GM23338 (cell line): Measurements from ENCODE around the gene NEU2. TPM values are rescaled to one million over a fixed set of nuclear protein-coding genes. Genes with fewer than 3 reads are reported as not detected.

Experiments
- ATAC-seq: fragments of 200-7000 bp; cut with Tn5 transposase; 3 replicates; pipeline ENCODE4 v1.9.1; 2020
- DNase-seq: peaks from one replicate; pipeline ENCODE4 v3.0.0-alpha.2; 2015; ENCODE audit warnings: low spot score
- H2AFZ ChIP-seq: fragments of 200-600 bp; sonication (generic); 2 replicates; pipeline ENCODE4 v1.8.0; 2016; ENCODE audit warnings: antibody characterized with exemption, mild to moderate bottlenecking, moderate library complexity
- H3F3A ChIP-seq: fragments of 200-600 bp; sonication (generic); replicated peaks from 2 replicates; pipeline ENCODE4 v1.8.0; 2017; ENCODE audit warnings: antibody characterized with exemption, mixed run types, low read depth
- H3K27ac ChIP-seq: fragments of 200-600 bp; sonication (generic); 2 replicates; pipeline ENCODE4 v1.6.1; 2016; ENCODE audit warnings: low read depth
- H3K27me3 ChIP-seq: fragments of 200-600 bp; sonication (generic); 2 replicates; pipeline ENCODE4 v1.8.0; 2016; ENCODE audit warnings: mild to moderate bottlenecking, mixed run types, moderate library complexity; ENCODE audit not compliant: insufficient read depth
- H3K36me3 ChIP-seq: fragments of 200-600 bp; sonication (generic); 2 replicates; pipeline ENCODE4 v1.8.0; 2016; ENCODE audit warnings: mild to moderate bottlenecking; ENCODE audit not compliant: insufficient read depth
- H3K4me1 ChIP-seq: fragments of 200-600 bp; sonication (generic); 2 replicates; pipeline ENCODE4 v1.8.0; 2016; ENCODE audit warnings: mild to moderate bottlenecking, moderate library complexity; ENCODE audit not compliant: insufficient read depth
- H3K4me2 ChIP-seq: fragments of 200-600 bp; sonication (generic); 2 replicates; pipeline ENCODE4 v1.7.1; 2017; ENCODE audit warnings: mixed run types
- H3K4me3 ChIP-seq: fragments of 200-600 bp; sonication (generic); 2 replicates; pipeline ENCODE4 v1.6.1; 2016; ENCODE audit warnings: mixed run types
- H3K79me2 ChIP-seq: fragments of 200-600 bp; sonication (generic); replicated peaks from 2 replicates; pipeline ENCODE4 v1.8.0; 2017; ENCODE audit warnings: mild to moderate bottlenecking; ENCODE audit not compliant: insufficient read depth
- H3K9me2 ChIP-seq: fragments of 200-600 bp; sonication (generic); 2 replicates; pipeline ENCODE4 v1.8.0; 2017; ENCODE audit not compliant: insufficient read depth
- H4K20me1 ChIP-seq: fragments of 200-600 bp; sonication (generic); replicated peaks from 2 replicates; pipeline ENCODE4 v1.8.0; 2017; ENCODE audit warnings: mild to moderate bottlenecking; ENCODE audit not compliant: insufficient read depth
- H3K27ac Mint-ChIP-seq: 2 replicates; pipeline ENCODE4 v1.8.0; 2020; ENCODE audit warnings: inconsistent platforms, mild to moderate bottlenecking, moderate library complexity, mixed read lengths
- H3K27me3 Mint-ChIP-seq: 3 replicates; pipeline ENCODE4 v1.8.0; 2022; ENCODE audit warnings: low read depth, mild to moderate bottlenecking, moderate library complexity, mixed read lengths, inconsistent platforms; ENCODE audit not compliant: insufficient read depth, poor library complexity
- H3K36me3 Mint-ChIP-seq: 3 replicates; pipeline ENCODE4 v1.8.0; 2021; ENCODE audit warnings: low read depth, mild to moderate bottlenecking, inconsistent platforms, moderate library complexity, mixed read lengths
- H3K4me1 Mint-ChIP-seq: 3 replicates; pipeline ENCODE4 v1.8.0; 2020; ENCODE audit warnings: mild to moderate bottlenecking, inconsistent platforms, mixed read lengths
- H3K4me3 Mint-ChIP-seq: 3 replicates; pipeline ENCODE4 v1.8.0; 2021; ENCODE audit warnings: moderate library complexity, mild to moderate bottlenecking, inconsistent platforms, mixed read lengths
- H3K9me3 Mint-ChIP-seq: 3 replicates; pipeline ENCODE4 v1.8.0; 2020; ENCODE audit warnings: moderate library complexity, mild to moderate bottlenecking, inconsistent platforms, mixed read lengths
- CREB1 ChIP-seq: fragments of 250-450 bp; sonication (Bioruptor Pico); IDR thresholded peaks from 2 replicates; pipeline ENCODE4 v1.5.0; 2020; ENCODE audit warnings: low read depth, mild to moderate bottlenecking, moderate library complexity
- EZH2phosphoT487 ChIP-seq: fragments of 200-600 bp; sonication (generic); IDR thresholded peaks from one replicate; pipeline ENCODE4 v1.8.1; 2018; ENCODE audit warnings: antibody characterized with exemption; ENCODE audit not compliant: unreplicated experiment
- JUNB ChIP-seq: IDR thresholded peaks from one replicate; pipeline ENCODE4 v1.6.1; 2016; ENCODE audit warnings: antibody characterized with exemption; ENCODE audit not compliant: unreplicated experiment
- NANOG ChIP-seq: IDR thresholded peaks from 2 replicates; pipeline ENCODE4 v1.6.1; 2016; ENCODE audit warnings: antibody characterized with exemption, borderline replicate concordance
- POLR2AphosphoS5 ChIP-seq: IDR thresholded peaks from 2 replicates; pipeline ENCODE4 v1.6.1; 2016; ENCODE audit warnings: antibody characterized with exemption, low read depth
- ZNF331 ChIP-seq: fragments of 250-450 bp; sonication (Bioruptor Pico); IDR thresholded peaks from 2 replicates; pipeline ENCODE4 v1.5.0; 2020; ENCODE audit warnings: low read depth, mild to moderate bottlenecking, moderate library complexity
- polyA plus RNA-seq: library from polyadenylated mRNA; unstranded; fragments of >200 nt; fragmentation: Nextera tagmentation; extraction: Ambion mirVana; gene quantifications from 2 replicates; pipeline ENCODE4 v1.2.1, GENCODE V29; 2016
- total RNA-seq: library from RNA; depleted of rRNA; stranded (reverse); fragments of >200 nt; shearing (Covaris generic); gene quantifications from 2 replicates; pipeline ENCODE4 v1.2.3, GENCODE V29; 2014
- TF ChIP-seq, protein P1 (sequence below), 2 experiments: fragments of 200-600 bp in 1 of 2; sonication (generic) in 1 of 2; conservative IDR thresholded peaks; 2 replicates each; pipeline versions ENCODE4 v1.5.1 to v1.6.1; 2016 to 2017; ENCODE audit warnings: antibody characterized with exemption in 2 of 2, low read depth in 2 of 2, mild to moderate bottlenecking in 2 of 2, moderate library complexity in 1 of 2
- TF ChIP-seq, protein P2 (sequence below): IDR thresholded peaks from one replicate; pipeline ENCODE4 v1.6.1; 2018; ENCODE audit warnings: antibody characterized with exemption; ENCODE audit not compliant: unreplicated experiment
- TF ChIP-seq, protein P3 (sequence below): IDR thresholded peaks from 2 replicates; pipeline ENCODE4 v1.6.1; 2016; ENCODE audit warnings: antibody characterized with exemption

The NEU2 gene
- total and polyA plus RNA-seq, 2 experiments from 2014 or later: not detected

DNA sequence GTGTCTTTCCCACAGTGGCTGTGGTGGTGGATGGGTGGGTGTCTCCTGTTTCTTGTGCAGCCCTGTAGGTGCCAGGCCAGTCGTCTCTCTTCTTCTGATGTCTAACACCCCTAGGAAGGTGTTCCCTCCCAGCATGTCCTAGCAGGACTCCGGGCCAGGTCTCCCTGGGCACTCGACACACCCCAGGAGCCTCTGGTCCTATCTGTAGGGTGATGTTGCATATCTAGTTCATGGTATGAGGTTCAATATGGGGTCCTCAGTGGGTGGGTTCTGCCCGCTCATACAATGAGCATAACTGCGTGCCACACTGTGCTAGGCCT lies 33.8 kb upstream of the NEU2 start:
- no peak overlapping the region for H3K4me3 Mint-ChIP-seq

DNA sequence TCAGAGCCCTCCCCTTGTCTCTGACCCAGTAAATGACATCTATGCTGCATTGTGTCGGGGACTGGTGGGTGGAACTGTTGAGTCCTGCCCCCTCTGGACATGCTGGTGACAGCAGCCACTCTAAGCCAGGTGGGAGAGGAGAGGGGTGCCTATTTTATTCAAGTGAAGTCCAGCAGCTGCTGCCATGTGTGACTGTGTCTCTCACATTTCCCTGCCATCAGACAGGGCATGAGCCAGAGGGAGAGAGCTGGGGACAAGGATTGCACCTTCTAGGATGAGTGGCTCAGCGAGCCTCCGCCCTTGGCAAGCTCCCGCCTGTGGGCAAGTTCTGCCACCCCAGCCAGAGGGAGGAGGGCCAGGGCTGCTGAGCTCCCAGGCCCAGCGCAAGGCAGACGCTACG lies 33.1 kb upstream of the NEU2 start:
- no peak overlapping the region for H3K4me3 Mint-ChIP-seq
- Histone ChIP-seq H3K27me3 (no peaks in the 10 kb centered on the region), H3K36me3 (no peaks in the 10 kb centered on the region), H3K4me2 (no peak overlapping the region), H4K20me1 (no peaks in the 10 kb centered on the region), H2AFZ (no peak overlapping the region), H3F3A (no peaks in the 10 kb centered on the region), H3K9me2 (no peaks in the 10 kb centered on the region), H3K4me1 (no peaks in the 10 kb centered on the region), H3K4me3 (no peak overlapping the region), H3K27ac (no peak overlapping the region), H3K79me2 (no peaks in the 10 kb centered on the region)
- peaks cover 2% of the 10 kb centered on the region; the same call in 1 of the 3 replicates for H3K4me1 Mint-ChIP-seq
- peak; percentile 72 for ATAC-seq
- TF ChIP-seq JUNB: no peak
- TF ChIP-seq, protein P1, sequence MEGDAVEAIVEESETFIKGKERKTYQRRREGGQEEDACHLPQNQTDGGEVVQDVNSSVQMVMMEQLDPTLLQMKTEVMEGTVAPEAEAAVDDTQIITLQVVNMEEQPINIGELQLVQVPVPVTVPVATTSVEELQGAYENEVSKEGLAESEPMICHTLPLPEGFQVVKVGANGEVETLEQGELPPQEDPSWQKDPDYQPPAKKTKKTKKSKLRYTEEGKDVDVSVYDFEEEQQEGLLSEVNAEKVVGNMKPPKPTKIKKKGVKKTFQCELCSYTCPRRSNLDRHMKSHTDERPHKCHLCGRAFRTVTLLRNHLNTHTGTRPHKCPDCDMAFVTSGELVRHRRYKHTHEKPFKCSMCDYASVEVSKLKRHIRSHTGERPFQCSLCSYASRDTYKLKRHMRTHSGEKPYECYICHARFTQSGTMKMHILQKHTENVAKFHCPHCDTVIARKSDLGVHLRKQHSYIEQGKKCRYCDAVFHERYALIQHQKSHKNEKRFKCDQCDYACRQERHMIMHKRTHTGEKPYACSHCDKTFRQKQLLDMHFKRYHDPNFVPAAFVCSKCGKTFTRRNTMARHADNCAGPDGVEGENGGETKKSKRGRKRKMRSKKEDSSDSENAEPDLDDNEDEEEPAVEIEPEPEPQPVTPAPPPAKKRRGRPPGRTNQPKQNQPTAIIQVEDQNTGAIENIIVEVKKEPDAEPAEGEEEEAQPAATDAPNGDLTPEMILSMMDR (conservative IDR thresholded peaks at IDR 0.05; ENCODE audit: low read depth in 2 of 2): peak; percentile 32 to 33
- H3K27me3 Mint-ChIP-seq: peaks cover 13% of the 10 kb centered on the region
- DNase-seq: peak; percentile 49
- H3K9me3 Mint-ChIP-seq: no peaks in the 10 kb centered on the region
- H3K36me3 Mint-ChIP-seq: no peaks in the 10 kb centered on the region
- H3K27ac Mint-ChIP-seq: no peak overlapping the region

More for the DNA sequence above, 33.8 kb upstream of the NEU2 start:
- Histone ChIP-seq H3K4me3 (no peak overlapping the region), H3K27ac (no peak overlapping the region), H3K27me3 (no peaks in the 10 kb centered on the region), H4K20me1 (no peaks in the 10 kb centered on the region), H3K9me2 (no peaks in the 10 kb centered on the region), H3K4me2 (no peak overlapping the region), H3K36me3 (no peaks in the 10 kb centered on the region), H3K4me1 (no peaks in the 10 kb centered on the region), H2AFZ (no peak overlapping the region), H3K79me2 (no peaks in the 10 kb centered on the region), H3F3A (no peaks in the 10 kb centered on the region)
- ATAC-seq (no peak), DNase-seq (no peak)
- Mint-ChIP-seq H3K27ac (no peak overlapping the region), H3K4me1 (peaks cover 2% of the 10 kb centered on the region; the same call in 1 of the 3 replicates), H3K9me3 (no peaks in the 10 kb centered on the region), H3K27me3 (peaks cover 13% of the 10 kb centered on the region), H3K36me3 (no peaks in the 10 kb centered on the region)
- no peak for TF ChIP-seq JUNB

DNA sequence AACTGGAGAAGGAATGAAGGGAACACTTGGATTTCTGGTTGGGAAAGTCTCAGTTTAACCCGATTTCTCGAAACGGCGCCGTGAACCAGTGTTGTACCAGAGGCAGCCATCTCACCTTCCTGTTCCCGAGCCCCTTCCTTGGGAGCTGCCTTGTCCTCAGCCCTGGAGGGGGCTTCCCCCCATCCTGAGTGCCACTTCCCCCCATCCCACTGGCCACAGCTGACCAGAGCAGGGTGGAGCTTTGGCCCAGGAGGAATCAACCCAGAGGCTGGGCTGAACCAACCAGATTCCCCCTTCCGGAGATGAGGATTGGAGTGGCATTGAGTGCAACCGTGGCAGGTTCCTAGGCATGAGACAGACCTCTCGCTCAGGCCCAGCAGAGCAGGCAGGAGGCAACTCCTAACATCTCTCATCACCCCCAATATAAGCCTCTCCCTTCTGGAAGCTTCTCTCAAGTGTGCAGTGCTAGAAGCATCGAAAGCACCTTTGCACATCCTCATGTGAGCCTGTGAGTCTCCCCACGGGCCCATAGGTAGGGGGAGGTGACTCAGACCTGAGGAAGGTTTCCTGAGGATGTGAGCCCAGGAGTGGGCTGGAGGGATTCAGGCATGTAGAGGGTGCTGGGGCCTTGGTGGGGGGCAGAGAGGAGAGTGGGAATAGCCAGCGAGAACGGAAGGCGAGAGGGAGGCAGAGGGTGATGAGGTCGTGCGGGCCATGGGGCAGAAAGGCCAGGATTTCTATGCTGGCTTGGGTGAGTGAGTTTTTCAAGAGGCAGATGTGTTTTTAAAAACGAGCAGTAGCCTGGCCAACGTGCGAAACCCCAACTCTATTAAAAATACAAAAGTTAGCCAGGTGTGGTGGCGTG lies 31.4 kb upstream of the NEU2 start:
- peaks cover 2% of the 10 kb centered on the region; the same call in 1 of the 3 replicates for H3K4me1 Mint-ChIP-seq
- TF ChIP-seq EZH2phosphoT487: no peak
- TF ChIP-seq CREB1 (CRISPR knock-in tag): no peak
- TF ChIP-seq, protein P2, sequence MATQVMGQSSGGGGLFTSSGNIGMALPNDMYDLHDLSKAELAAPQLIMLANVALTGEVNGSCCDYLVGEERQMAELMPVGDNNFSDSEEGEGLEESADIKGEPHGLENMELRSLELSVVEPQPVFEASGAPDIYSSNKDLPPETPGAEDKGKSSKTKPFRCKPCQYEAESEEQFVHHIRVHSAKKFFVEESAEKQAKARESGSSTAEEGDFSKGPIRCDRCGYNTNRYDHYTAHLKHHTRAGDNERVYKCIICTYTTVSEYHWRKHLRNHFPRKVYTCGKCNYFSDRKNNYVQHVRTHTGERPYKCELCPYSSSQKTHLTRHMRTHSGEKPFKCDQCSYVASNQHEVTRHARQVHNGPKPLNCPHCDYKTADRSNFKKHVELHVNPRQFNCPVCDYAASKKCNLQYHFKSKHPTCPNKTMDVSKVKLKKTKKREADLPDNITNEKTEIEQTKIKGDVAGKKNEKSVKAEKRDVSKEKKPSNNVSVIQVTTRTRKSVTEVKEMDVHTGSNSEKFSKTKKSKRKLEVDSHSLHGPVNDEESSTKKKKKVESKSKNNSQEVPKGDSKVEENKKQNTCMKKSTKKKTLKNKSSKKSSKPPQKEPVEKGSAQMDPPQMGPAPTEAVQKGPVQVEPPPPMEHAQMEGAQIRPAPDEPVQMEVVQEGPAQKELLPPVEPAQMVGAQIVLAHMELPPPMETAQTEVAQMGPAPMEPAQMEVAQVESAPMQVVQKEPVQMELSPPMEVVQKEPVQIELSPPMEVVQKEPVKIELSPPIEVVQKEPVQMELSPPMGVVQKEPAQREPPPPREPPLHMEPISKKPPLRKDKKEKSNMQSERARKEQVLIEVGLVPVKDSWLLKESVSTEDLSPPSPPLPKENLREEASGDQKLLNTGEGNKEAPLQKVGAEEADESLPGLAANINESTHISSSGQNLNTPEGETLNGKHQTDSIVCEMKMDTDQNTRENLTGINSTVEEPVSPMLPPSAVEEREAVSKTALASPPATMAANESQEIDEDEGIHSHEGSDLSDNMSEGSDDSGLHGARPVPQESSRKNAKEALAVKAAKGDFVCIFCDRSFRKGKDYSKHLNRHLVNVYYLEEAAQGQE: no peak
- TF ChIP-seq POLR2AphosphoS5: no peak
- TF ChIP-seq, protein P1 (conservative IDR thresholded peaks at IDR 0.05; ENCODE audit: low read depth in 2 of 2): no peak
- no peak for TF ChIP-seq ZNF331 (CRISPR knock-in tag)
- TF ChIP-seq, protein P3, sequence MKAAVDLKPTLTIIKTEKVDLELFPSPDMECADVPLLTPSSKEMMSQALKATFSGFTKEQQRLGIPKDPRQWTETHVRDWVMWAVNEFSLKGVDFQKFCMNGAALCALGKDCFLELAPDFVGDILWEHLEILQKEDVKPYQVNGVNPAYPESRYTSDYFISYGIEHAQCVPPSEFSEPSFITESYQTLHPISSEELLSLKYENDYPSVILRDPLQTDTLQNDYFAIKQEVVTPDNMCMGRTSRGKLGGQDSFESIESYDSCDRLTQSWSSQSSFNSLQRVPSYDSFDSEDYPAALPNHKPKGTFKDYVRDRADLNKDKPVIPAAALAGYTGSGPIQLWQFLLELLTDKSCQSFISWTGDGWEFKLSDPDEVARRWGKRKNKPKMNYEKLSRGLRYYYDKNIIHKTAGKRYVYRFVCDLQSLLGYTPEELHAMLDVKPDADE: no peak
- TF ChIP-seq NANOG: no peak

More for the DNA sequence above, 31.4 kb upstream of the NEU2 start:
- no peaks in the 10 kb centered on the region for H3F3A ChIP-seq
- H3K27ac ChIP-seq: no peak overlapping the region
- DNase-seq (no peak), ATAC-seq (no peak)
- no peaks in the 10 kb centered on the region for H3K36me3 Mint-ChIP-seq
- H3K27ac Mint-ChIP-seq: no peak overlapping the region; the same call in 1 of the 2 replicates
- H3K36me3 ChIP-seq: no peaks in the 10 kb centered on the region
- H3K4me3 Mint-ChIP-seq: no peak overlapping the region
- H2AFZ ChIP-seq: 0 out of 2 replicates have a peak overlapping the region, but pooled peaks have one; percentile 5
- no peak overlapping the region for H3K4me3 ChIP-seq
- H3K27me3 ChIP-seq: no peaks in the 10 kb centered on the region
- H3K4me2 ChIP-seq: no peak overlapping the region
- H3K27me3 Mint-ChIP-seq: peaks cover 13% of the 10 kb centered on the region
- H3K79me2 ChIP-seq: no peaks in the 10 kb centered on the region
- H3K4me1 ChIP-seq: no peaks in the 10 kb centered on the region
- H3K9me3 Mint-ChIP-seq: no peaks in the 10 kb centered on the region
- no peaks in the 10 kb centered on the region for H4K20me1 ChIP-seq
- H3K9me2 ChIP-seq: no peaks in the 10 kb centered on the region
